ENCODE data around the gene NCK1.
"Not testable (repeated sequence)": the region's sequence is repeated elsewhere in the genome, so short reads cannot be mapped to it uniquely, and the experiment has no call there.

Gene NCK1

GRCh38 chr3:136869282-136869681, 7.3 kb downstream of the NCK1 start:
- DNase-seq, result no peak

GRCh38 chr3:136872258-136872657, 10.2 kb downstream of the NCK1 start:
- DNase-seq, result not testable (repeated sequence)

DNA sequence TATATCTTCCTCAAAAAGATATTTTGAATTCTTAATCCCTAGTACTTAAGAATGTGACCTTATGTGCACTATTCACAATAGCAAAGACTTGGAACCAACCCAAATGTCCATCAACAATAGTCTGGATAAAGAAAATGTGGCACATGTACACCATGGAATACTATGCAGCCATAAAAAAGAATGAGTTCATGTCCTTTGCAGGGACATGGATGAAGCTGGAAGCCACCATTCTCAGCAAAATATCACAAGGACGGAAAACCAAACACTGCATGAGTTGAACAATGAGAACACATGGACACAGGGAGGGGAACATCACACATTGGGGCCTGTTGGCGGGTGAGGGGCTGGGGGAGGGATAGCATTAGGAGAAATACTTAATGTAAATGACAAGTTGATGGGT, 17.5 kb downstream of the NCK1 start:
- not testable (repeated sequence) for DNase-seq

DNA sequence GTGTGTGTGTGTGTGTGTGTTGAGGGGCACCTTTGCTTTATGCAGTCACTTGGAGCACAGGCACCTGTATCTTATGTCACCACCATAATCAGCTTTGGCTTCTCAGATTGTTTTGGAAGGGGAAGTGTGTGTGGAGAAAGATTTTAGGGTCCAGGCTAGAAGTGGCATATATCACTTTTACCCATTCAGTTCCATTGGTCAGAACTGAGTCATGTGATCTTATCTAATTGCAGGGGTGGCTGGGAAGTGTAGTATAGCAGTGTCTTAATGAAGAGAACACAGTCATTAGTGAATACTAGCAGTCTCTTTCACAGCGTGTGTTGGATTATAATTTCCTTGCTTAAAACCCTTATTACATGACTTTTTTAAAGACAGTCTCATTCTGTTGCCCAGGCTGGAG, 20.6 kb downstream of the NCK1 start:
- DNase-seq, result no peak

DNA sequence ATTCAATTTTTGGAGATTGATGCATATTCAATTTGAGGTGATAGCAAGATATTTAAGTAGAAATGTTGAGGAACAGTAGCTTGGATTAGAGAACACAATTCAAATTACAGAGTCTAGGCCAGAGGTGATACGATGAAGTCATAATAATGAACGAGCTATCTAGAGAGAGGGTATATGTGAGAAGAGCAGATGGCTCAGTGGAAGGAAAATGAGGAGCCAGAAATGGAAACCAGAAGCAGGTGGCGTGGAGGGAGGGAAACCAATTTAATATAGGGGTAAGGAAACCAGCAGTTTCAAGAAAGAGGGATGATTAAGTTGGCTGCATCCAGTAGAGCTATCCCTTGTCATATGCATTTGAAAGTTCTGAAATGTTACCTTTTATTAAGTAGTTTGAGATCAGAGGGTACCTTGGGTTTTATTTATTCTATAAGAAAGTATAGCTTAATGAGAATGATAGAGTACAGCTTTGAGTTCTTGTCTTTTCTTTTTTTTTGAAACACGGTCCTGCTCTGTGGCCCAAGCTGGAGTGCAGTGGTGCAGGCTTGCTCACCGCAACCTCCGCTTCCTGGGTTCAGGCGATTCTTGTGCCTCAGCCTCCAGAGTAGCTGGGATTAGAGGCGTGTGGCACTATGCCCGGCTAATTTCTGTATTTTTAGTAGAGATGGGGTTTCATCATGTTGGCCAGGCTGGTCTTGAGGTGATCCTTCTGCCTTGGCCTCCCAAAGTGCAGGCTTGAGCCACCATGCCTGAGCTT, 22.1 kb downstream of the NCK1 start:
- DNase-seq, result no peak

- no peak for DNase-seq
These were observed 23.6 kb downstream of the NCK1 start for GRCh38 chr3:136885357-136886213.

DNA sequence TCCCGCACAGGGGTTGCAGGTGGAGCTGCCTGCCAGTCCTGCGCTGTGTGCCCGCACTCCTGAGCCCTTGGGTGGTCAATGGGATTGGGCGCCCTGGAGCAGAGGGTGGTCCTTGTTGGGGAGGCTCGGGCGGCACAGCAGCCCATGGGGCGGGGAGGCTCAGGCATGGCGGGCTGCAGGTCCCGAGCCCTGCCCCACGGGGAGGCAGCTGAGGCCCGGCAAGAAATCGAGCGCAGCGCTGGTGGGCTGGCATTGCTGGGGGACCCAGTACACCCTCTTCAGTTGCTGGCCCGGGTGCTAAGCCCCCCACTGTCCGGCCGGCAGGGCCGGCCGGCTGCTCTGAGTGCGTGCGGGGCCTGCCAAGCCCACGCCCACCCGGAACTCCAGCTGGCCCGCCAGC, 27.9 kb downstream of the NCK1 start:
- DNase-seq, result no peak

- no peak for DNase-seq
These were observed 30.2 kb downstream of the NCK1 start for GRCh38 chr3:136891934-136892855.

DNA sequence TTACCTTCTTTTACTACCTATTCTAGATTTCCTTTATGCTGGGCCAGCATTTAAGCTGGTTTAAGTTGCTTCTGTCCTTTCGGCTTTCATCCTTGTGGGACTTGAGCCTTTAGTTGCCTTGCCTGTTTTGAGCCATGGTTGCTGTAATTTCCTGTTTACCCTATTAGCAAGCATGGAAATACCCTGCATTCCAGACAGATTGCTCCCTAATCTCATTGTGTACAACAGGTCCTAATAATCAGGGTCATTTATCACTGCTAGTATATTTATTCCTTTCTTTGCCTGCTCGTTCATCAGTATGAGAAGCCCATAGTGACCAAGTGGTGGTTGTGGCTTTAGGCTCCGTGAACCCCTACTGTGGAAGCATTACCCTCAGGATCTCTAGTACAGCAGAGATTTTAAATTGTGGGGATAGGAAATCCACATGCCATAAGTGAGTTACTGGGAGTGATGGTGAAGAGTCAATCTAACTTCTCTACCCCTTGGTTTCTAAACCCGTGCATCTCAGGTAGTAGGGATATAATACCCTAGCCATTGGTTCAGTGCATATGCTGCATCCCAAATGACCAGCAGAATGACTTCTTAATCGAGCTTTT, 31.9 kb downstream of the NCK1 start:
- no peak for DNase-seq

DNA sequence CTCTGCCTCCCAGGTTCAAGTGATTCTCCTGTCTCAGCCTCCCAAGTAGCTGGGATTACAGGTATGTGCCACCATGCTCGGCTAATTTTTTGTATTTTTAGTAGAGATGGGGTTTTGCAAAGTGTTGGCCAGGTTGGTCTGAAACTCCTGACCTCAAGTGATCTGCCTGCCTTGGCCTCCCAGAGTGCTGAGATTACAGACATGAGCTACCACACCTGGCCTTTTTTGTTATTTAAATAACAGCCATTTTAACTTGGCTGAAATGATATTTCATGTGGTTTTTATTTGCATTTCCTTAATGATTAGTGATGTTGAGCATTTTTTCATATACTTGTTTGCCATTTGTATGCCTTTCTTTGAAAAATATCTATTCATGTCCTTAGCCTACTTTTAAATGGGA, 35.2 kb downstream of the NCK1 start:
- not testable (repeated sequence) for DNase-seq

- no peak for DNase-seq
These were observed 36.5 kb downstream of the NCK1 start for GRCh38 chr3:136898549-136898948.

GRCh38 chr3:136898954-136899353, 36.9 kb downstream of the NCK1 start:
- no peak for DNase-seq

DNA sequence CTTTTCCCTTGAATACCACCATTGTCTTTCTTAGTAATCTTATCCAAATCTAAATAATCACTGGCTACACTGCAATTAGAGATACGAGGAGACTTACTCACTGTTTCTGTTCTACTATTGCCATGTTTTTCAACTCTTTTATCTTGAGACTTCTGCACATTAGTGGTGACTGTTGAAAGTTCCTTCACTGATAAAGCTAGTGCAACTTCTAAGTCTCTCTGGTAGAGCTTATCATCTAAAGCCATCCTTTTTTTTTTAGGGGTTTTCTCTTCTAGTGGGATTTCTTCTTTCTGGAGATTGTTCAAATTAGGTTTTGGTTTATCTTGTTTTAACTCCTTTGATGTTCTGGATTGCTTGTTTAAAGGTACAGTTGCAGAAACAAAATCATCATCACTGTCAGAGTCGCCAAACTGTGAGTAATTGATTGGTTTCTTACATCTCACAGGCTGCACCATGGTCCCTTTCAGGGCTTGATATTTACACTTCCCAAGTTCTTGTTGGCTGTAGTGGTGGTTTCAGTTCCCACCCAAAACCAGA, 37.7 kb downstream of the NCK1 start:
- DNase-seq, result no peak

GRCh38 chr3:136900694-136901093, 38.7 kb downstream of the NCK1 start:
- DNase-seq, result not testable (repeated sequence)

DNA sequence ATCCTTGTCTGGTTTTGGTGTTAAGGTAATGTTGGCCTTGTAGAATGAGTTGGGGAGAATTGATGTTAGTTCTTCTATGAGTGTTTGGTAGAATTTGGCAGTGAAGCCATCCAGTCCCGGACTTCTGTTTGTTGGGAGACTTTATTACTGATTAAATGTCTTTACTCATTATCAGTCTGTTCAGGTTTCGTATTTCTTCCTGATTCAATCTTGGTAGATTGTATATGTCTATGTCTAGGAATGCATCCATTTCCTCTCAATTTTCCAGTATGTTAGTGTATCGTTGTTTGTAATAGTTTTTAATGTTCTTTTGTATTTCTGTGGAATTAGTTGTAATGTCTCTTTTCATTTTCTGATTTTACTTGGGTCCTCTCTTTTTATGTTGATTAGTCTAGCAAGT, 39.4 kb downstream of the NCK1 start:
- DNase-seq, result no peak

GRCh38 chr3:136902530-136902929, 40.5 kb downstream of the NCK1 start:
- not testable (repeated sequence) for DNase-seq

DNA sequence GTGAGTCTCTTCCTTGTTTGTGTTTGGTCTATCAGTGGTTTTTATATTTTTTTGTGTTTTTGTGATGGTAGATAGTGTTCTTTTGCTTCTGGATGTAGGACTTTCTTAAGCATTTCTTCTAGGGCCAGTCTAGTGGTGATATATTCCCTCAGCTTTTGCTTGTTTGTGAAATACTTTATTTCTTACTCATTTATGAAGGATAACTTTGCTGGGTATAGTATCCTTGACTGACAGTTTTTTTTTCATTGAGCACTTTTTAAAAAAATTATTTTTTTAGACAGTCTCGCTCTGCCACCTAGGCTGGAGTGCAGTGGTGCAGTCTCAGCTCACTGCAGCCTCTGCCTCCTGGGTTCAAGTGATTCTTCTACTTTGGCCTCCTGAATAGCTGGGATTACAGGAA, 41.9 kb downstream of the NCK1 start:
- DNase-seq, result no peak

DNA sequence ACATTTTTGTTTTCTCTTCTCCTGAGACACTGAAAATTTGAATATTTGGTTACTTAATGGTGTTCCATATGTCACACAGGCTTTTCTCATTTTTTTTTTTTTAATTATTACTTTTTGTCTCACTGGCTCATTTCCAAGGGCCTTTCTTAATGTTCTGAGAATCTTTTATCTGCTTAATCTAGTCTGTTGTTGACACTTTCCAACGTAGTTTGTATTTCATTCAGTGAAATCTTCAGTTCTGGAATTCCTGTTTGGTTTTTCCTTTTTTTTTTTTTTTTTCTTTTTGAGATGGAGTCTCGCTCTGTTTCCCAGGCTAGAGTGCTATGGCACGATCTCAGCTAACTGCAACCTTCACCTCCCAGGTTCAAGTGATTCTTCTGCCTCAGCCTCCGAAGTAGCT, 42.7 kb downstream of the NCK1 start:
- DNase-seq, result no peak

DNA sequence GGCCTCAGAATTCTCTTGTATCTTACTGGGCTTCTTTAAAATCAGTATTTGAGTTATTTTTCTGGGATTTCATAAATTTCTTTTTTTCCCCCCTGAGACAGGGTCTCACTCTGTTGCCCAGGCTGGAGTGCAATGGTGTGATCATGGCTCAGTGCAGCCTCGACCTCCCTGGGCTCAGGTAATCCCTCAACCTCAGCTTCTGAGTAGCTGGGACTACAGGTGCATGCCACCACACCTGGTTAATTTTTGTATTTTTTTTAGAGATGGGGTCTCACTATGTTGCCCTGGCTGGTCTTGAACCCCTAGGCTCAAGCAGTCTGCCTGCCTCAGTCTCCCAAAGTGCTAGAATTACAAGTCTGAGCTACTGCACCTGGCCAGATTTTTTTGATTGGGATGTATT, 43.5 kb downstream of the NCK1 start:
- no peak for DNase-seq

DNA sequence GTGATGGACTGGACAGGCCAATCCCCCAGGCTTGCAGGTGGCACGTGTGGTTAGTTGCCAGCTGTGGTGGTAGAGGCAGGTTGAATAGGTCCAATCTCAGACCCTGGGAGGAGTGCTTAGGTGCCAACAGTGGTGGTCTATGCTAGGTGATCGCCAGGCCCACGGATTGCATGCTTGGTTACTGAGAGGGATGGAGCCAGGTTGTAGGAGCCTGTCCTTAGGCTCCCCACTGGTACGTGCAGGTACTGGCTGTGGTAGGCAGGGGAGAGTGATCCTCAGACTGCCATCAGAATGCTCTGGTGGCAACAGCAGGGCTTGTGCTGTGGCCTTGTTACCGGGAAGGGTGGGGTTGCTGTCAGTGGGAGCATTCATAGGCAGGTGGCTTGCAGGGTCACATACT, 44.7 kb downstream of the NCK1 start:
- DNase-seq, result no peak

DNA sequence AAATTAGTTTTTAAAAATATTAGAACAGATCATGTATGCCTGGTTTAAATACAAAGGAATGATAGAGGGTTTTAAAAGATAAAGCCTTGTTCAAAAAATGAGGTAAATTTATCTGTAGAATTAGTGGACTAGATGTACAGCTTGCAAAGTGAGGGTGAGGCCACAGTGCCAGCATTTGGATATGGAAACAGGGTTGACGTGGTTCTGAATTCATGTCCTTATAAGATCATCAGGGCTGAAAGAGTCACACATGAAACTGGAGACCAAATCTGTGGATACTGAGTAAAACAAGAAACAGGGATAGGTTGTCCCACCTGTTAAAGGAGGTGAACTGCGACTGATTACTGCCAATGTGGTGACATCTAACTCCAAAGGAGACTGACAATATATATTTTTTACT, 46.3 kb downstream of the NCK1 start:
- DNase-seq, result no peak

DNA sequence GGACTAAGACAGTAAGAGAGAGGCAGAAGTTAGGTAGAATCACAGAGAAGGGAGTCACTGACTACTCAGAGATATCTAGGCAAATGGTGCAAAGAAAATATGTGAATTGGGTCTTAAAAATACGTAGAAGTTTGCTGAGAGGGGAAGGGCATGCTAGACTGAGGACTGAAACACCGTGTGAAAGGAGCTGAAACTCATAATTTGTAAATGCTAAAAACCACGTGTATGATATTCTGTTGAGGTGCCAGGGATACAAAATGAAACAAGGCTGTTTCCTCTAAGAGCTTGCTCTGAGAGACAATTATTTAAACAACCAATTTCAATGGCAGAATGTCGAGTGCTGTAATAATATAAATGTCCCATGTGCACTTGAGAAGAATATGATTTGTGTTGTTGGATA, 47.2 kb downstream of the NCK1 start:
- no peak for DNase-seq

- no peak for DNase-seq
These were observed 48.7 kb downstream of the NCK1 start for GRCh38 chr3:136910697-136911096.
